GM18867 (cell line): Measurements from ENCODE around the gene LMBR1.

Experiments
- ATAC-seq: cut with Tn5 transposase; IDR thresholded peaks from one replicate; pipeline ENCODE4 v1.9.1; 2021; ENCODE audit warnings: mild to moderate bottlenecking, moderate library complexity; ENCODE audit not compliant: unreplicated experiment

Gene LMBR1

DNA sequence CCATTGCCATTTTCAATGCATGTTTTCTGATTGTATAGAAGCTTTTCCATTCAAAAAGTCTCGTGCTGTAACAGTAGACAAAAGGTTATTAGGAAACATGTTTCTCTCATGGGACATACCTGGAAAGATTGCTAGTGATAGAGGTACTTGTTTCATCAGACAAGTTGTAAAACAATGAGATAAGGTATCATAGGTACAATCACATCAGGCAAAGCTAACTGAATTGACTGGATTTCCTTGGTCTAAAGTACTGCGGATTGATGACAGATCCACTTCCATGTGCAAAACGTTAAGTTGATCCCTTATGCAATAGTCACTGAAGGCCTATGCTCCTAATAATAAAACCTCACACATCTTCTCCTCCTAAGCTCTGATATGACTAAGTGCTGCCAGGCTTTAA lies 258.9 kb downstream of the LMBR1 start:
- ATAC-seq: no peak

DNA sequence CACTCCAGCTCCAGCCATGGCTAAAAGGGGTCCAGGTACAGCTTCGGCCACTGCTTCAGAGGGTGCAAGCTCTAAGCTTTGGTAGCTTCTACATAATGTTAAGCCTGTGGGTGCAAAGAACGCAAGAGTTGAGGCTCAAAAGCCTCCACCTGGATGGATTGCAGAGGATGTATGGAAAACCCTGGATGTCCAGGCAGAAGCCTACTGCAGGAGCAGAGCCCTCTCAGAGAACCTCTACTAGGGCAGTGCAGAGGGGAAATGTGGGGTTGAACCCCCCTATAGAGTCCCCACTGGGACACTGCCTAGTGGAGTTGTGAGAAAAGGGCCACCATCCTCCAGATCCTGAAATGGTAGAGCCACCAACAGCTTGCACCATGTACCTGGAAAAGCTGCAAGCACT lies 263.1 kb downstream of the LMBR1 start:
- no peak for ATAC-seq

DNA sequence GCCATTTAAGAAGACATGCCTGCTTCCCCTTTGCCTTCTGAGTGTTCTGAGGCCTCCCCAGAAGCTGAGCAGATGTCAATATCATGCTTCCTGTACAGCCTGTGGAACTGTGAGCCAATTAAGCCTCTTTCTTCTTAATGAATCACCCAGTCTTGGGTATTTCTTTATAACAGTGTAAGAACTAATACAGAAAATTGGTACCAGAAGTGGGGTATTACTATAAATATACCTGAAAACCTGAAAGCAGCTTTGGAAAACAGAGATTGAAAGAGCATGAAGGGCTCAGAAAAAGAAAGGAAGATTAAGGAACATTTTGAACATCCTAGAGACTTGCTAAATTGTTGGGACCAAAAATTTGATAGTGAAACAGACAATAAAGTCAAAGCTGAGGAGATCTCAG lies 264.4 kb downstream of the LMBR1 start:
- ATAC-seq: no peak
